PFSK-1 (cell line): ENCODE measurements around the gene PRDM16.

Experiments used
- FOXP2 ChIP-seq: optimal IDR thresholded peaks from 2 replicates; pipeline ENCODE3; 2011; ENCODE audit warnings: borderline replicate concordance, control low read depth, inconsistent platforms; ENCODE audit not compliant: insufficient read depth; ENCODE audit errors: extremely low read length, extremely low read depth
- POLR2AphosphoS5 ChIP-seq: IDR thresholded peaks from 2 replicates; pipeline ENCODE4 v1.6.1; 2012; ENCODE audit warnings: low read depth, mild to moderate bottlenecking, control low read depth, low read length, moderate library complexity
- REST ChIP-seq, 2 experiments: IDR thresholded peaks; 2 replicates each; pipeline versions ENCODE4 v1.6.1 to v1.8.0; 2011 to 2012; ENCODE audit warnings: low read depth in 2 of 2, low read length in 2 of 2, control low read depth in 1 of 2, inconsistent platforms in 1 of 2, mild to moderate bottlenecking in 1 of 2, moderate library complexity in 1 of 2; ENCODE audit not compliant: insufficient read depth in 1 of 2
- SIN3A ChIP-seq: IDR thresholded peaks from 2 replicates; pipeline ENCODE4 v1.6.1; 2012; ENCODE audit warnings: mild to moderate bottlenecking, low read length, moderate library complexity, borderline replicate concordance; ENCODE audit not compliant: insufficient read depth
- TAF1 ChIP-seq: IDR thresholded peaks from 2 replicates; pipeline ENCODE4 v1.6.1; 2012; ENCODE audit warnings: low read length, control low read depth, borderline replicate concordance; ENCODE audit not compliant: insufficient read depth

The PRDM16 gene

GRCh38 chr1:3135744-3136455 is 66.9 kb downstream of the PRDM16 start:
- no peak for TF ChIP-seq SIN3A
- TF ChIP-seq REST (IDR thresholded peaks at IDR 0.05; ENCODE audit: insufficient read depth in 1 of 2, low read depth in 2 of 2, low read length in 2 of 2), result no peak
- no peak for TF ChIP-seq FOXP2
- TF ChIP-seq TAF1, result no peak
- TF ChIP-seq POLR2AphosphoS5, result no peak

- TF ChIP-seq POLR2AphosphoS5 (no peak), FOXP2 (no peak), REST (IDR thresholded peaks at IDR 0.05; ENCODE audit: insufficient read depth in 1 of 2, low read depth in 2 of 2, low read length in 2 of 2) (no peak), TAF1 (no peak), SIN3A (no peak)
These were observed 67.5 kb downstream of the PRDM16 start for GRCh38 chr1:3136532-3136931.

GRCh38 chr1:3137111-3138100 is 68.4 kb downstream of the PRDM16 start:
- no peak for TF ChIP-seq SIN3A

- TF ChIP-seq POLR2AphosphoS5, result no peak
- TF ChIP-seq FOXP2, result no peak
- no peak for TF ChIP-seq REST (IDR thresholded peaks at IDR 0.05; ENCODE audit: insufficient read depth in 1 of 2, low read depth in 2 of 2, low read length in 2 of 2)
- no peak for TF ChIP-seq SIN3A
- no peak for TF ChIP-seq TAF1
These were observed 69.7 kb downstream of the PRDM16 start for GRCh38 chr1:3138623-3139151.

- TF ChIP-seq FOXP2 (no peak), SIN3A (no peak), TAF1 (no peak), REST (IDR thresholded peaks at IDR 0.05; ENCODE audit: insufficient read depth in 1 of 2, low read depth in 2 of 2, low read length in 2 of 2) (no peak), POLR2AphosphoS5 (no peak)
These were observed 70.4 kb downstream of the PRDM16 start for GRCh38 chr1:3139451-3139852.
